Testis (tissue), 3 donors: ENCODE measurements around the gene ROPN1. TPM values are rescaled to one million over a fixed set of nuclear protein-coding genes. Genes with fewer than 3 reads are reported as not detected.

Experiments
- DNase-seq: peaks from one replicate; pipeline ENCODE4 v3.0.0-alpha.2; 2019
- H3K27ac ChIP-seq, 2 donors: fragments of 200-600 bp; sonication (generic); one replicate each; pipeline ENCODE4 v1.5.1; 2019
- H3K27me3 ChIP-seq: fragments of 200-600 bp; sonication (generic); one replicate; pipeline ENCODE4 v1.5.1; 2019
- H3K36me3 ChIP-seq: fragments of 200-600 bp; sonication (generic); one replicate; pipeline ENCODE4 v1.5.1; 2017; ENCODE audit warnings: low read depth; ENCODE audit errors: missing control alignments
- H3K4me1 ChIP-seq: fragments of 200-600 bp; sonication (generic); one replicate; pipeline ENCODE4 v1.5.1; 2019
- H3K4me3 ChIP-seq, 2 donors: fragments of 200-600 bp; sonication (generic); one replicate each; pipeline ENCODE4 v1.5.1; 2017 to 2019
- H3K9me3 ChIP-seq: fragments of 200-600 bp; sonication (generic); one replicate; pipeline ENCODE4 v1.5.1; 2017
- POLR2A ChIP-seq: fragments of 450-650 bp; IDR thresholded peaks from one replicate; pipeline ENCODE4 v1.6.1; 2017; ENCODE audit warnings: antibody characterized with exemption, mild to moderate bottlenecking, moderate library complexity
- WGBS, 2 donors: methylation state at CpG; one replicate each; pipeline ENCODE4 v1.1.5; 2018; 5-methylcytosine and 5-hydroxymethylcytosine counted together
- intact Hi-C: fragments of 100-400 bp; cut with DNase I; formaldehyde crosslinking; loops from one replicate; pipeline ENCODE4 v1.15.1; 2023; ENCODE audit warnings: low total_unique reads
- polyA plus RNA-seq: library from polyadenylated mRNA; stranded (reverse); fragments of 350-450 nt; fragmentation: Illumina TruSeq; extraction: RNeasy Lipid Tissue Mini Kit (QIAGEN cat#74804); gene quantifications from one replicate; pipeline ENCODE4 v1.2.3, GENCODE V29; 2014; ENCODE audit warnings: low read depth, low replicate concordance; ENCODE audit not compliant: insufficient read depth
- total RNA-seq, 2 donors: library from RNA; depleted of rRNA; stranded (reverse); fragments of >200 nt; gene quantifications; one replicate each; pipeline ENCODE4 v1.2.3, GENCODE V29; 2016
- TF ChIP-seq, protein P1 (sequence below), 3 experiments: fragments of 450-650 bp in 2 of 3; fragments of 200-600 bp in 1 of 3; sonication (generic) in 1 of 3; IDR thresholded peaks; one replicate each; pipeline ENCODE4 v1.5.1; 2016 to 2019; ENCODE audit warnings: antibody characterized with exemption in 3 of 3, mild to moderate bottlenecking in 2 of 3, moderate library complexity in 1 of 3

The ROPN1 gene
- total and polyA plus RNA-seq, 3 donors from 2014 or later: 80.8 to 374 (median 139) TPM

GRCh38 chr3:123919353-123919752 is 72.6 kb downstream of the ROPN1 start:
- Histone ChIP-seq H3K27me3 (no peaks in the 10 kb centered on the region), H3K27ac (no peak overlapping the region), H3K4me1 (no peaks in the 10 kb centered on the region), H3K9me3 (no peaks in the 10 kb centered on the region), H3K36me3 (no peaks in the 10 kb centered on the region), H3K4me3 (no peak overlapping the region)
- WGBS, 2 donors: 93 to 95% methylated on average over 2 to 3 of the region's 3 CpGs
- intact Hi-C loops: no loop called here
- DNase-seq: no peak
- no peak for TF ChIP-seq POLR2A
- TF ChIP-seq, protein P1, sequence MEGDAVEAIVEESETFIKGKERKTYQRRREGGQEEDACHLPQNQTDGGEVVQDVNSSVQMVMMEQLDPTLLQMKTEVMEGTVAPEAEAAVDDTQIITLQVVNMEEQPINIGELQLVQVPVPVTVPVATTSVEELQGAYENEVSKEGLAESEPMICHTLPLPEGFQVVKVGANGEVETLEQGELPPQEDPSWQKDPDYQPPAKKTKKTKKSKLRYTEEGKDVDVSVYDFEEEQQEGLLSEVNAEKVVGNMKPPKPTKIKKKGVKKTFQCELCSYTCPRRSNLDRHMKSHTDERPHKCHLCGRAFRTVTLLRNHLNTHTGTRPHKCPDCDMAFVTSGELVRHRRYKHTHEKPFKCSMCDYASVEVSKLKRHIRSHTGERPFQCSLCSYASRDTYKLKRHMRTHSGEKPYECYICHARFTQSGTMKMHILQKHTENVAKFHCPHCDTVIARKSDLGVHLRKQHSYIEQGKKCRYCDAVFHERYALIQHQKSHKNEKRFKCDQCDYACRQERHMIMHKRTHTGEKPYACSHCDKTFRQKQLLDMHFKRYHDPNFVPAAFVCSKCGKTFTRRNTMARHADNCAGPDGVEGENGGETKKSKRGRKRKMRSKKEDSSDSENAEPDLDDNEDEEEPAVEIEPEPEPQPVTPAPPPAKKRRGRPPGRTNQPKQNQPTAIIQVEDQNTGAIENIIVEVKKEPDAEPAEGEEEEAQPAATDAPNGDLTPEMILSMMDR (IDR thresholded peaks at IDR 0.05): no peak

Other genes with a start within 250 kb of the ROPN1 start
- gene MYLK, start 107.8 kb downstream of the ROPN1 start, total RNA-seq: 100 to 1,000 TPM; 130 to 168 TPM
- 151 TPM for gene MYLK, start 107.8 kb downstream of the ROPN1 start, polyA plus RNA-seq
- 100 to 1,000 TPM in 1 of 2 donors, 10 to 100 TPM in 1; 63.7 to 101 TPM for gene CCDC14, start 30.9 kb downstream of the ROPN1 start, total RNA-seq
- 33.3 TPM for gene CCDC14, start 30.9 kb downstream of the ROPN1 start, polyA plus RNA-seq
- 10 to 100 TPM; 64.1 to 76.1 TPM for gene KALRN, start 41.2 kb upstream of the ROPN1 start, total RNA-seq
- 32.5 TPM for gene KALRN, start 41.2 kb upstream of the ROPN1 start, polyA plus RNA-seq